Activated CD8-positive, alpha-beta memory T cell treated with anti-CD3 and anti-CD28 coated beads, Interleukin-2, amount 50 U/mL, for 24 hours (primary cell): Measurements from ENCODE around the gene TTYH2.

Source experiments
- DNase-seq: peaks from one replicate; pipeline ENCODE4 v3.0.0-alpha.2; 2020; ENCODE audit errors: extremely low read depth

TTYH2 gene

GRCh38 chr17:74214484-74215341 lies 1.3 kb downstream of the TTYH2 start:
- DNase-seq = no peak

DNA sequence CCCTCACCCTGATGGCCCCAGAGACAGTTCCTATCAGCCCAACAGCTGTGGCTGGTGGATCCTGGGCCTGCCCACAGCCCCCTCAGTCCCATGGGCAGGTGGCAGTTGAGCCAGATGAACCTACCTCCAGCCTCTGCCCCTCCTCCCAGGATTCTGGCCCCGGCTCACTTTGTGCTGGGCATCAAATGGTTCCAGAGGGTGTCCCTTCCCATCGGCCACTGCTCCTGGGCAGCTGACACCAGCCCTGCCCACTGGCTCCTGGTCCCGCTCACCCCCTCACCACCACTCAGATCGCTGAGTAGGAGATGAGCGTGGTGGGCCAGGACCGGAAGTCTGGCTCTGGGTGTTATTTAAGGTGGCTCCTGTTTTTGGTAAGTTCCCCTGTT lies 2.0 kb downstream of the TTYH2 start:
- no peak for DNase-seq

- no peak for DNase-seq
Observed at GRCh38 chr17:74216505-74216904, 3.1 kb downstream of the TTYH2 start.

GRCh38 chr17:74217037-74217730 lies 3.8 kb downstream of the TTYH2 start:
- DNase-seq = no peak

GRCh38 chr17:74217888-74218287 lies 4.5 kb downstream of the TTYH2 start:
- DNase-seq = no peak

GRCh38 chr17:74218436-74218835 lies 5.1 kb downstream of the TTYH2 start:
- no peak for DNase-seq

DNA sequence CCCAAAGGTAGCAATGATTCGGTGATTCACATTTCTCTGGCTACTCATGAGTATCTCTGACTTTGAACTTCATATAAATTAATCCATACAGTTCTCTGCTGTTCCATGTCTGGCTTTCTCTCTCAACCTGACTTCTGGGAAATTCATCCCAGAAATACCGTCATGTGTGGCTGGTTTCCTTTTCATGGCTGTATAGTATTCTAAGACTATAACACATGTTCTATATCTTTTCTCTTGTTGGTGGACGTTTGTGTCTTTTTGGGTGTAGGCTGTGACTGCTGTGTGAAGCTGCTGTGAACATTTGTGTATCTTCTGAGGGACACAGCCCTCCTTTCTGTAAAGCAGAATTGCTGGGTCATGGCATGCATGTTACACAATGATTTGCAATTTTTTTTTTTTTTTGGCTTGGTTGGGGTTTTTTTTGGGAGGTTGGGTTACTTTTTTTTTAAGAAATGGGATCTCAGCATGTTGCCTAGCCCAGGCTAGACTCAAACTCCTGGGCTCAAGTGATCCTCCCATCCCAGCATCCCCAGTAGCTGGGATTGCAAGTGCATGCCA lies 6.3 kb downstream of the TTYH2 start:
- no peak for DNase-seq

DNA sequence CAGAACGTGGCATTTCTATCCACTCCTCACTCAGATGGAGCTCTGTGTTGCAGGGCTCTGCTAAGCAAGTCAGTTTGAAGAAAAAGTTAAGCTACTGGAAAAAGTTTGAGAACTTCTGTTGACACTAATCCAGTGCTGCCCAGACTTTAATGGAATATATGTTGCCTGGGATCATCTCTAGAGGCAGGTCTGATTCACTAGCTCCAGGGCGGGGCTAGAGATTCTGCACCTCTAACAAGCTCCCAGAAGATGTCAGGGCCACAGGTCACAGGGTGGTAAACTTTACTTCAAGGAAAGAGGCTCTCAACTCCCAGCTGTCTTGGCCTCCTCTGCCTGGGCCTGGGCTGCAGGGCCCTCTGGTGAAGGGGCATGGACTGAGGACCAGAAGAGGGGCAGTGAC lies 6.8 kb downstream of the TTYH2 start:
- no peak for DNase-seq

GRCh38 chr17:74220946-74221818 lies 7.8 kb downstream of the TTYH2 start:
- DNase-seq = no peak

- DNase-seq = no peak
Observed at GRCh38 chr17:74222399-74222798, 9.0 kb downstream of the TTYH2 start.

GRCh38 chr17:74223901-74224300 lies 10.5 kb downstream of the TTYH2 start:
- DNase-seq = no peak

- no peak for DNase-seq
Observed at GRCh38 chr17:74224959-74225725, 11.8 kb downstream of the TTYH2 start.

GRCh38 chr17:74226252-74226651 lies 12.9 kb downstream of the TTYH2 start:
- DNase-seq = no peak

GRCh38 chr17:74227271-74228080 lies 14.1 kb downstream of the TTYH2 start:
- no peak for DNase-seq

- no peak for DNase-seq
Observed at GRCh38 chr17:74228306-74228978, 15.1 kb downstream of the TTYH2 start.

GRCh38 chr17:74230896-74231295 lies 17.5 kb downstream of the TTYH2 start:
- no peak for DNase-seq

GRCh38 chr17:74231928-74232907 lies 18.8 kb downstream of the TTYH2 start:
- DNase-seq = no peak

- DNase-seq = no peak
Observed at GRCh38 chr17:74233937-74234336, 20.6 kb downstream of the TTYH2 start.

GRCh38 chr17:74234486-74234885 lies 21.1 kb downstream of the TTYH2 start:
- no peak for DNase-seq
